Breast epithelium (tissue), 4 donors: ENCODE measurements around the gene OR2F1. TPM values are rescaled to one million over a fixed set of nuclear protein-coding genes. Genes with fewer than 3 reads are reported as not detected.

Experiments
- DNase-seq, 2 donors: peaks; one replicate each; pipeline ENCODE4 v3.0.0-alpha.2; 2019; ENCODE audit warnings: low spot score in 2 of 2
- H3K27ac ChIP-seq, 2 donors: fragments of 200-600 bp; sonication (generic) in 1 of 2; one replicate each; pipeline ENCODE4 v1.5.1; 2016 to 2019; ENCODE audit warnings: mild to moderate bottlenecking in 1 of 2
- H3K27me3 ChIP-seq, 2 donors: fragments of 200-600 bp; sonication (generic) in 1 of 2; one replicate each; pipeline versions ENCODE4 v1.5.1 to v1.6.0; 2017 to 2019; ENCODE audit warnings: control low read depth in 1 of 2, mild to moderate bottlenecking in 1 of 2
- H3K36me3 ChIP-seq: fragments of 200-600 bp; one replicate; pipeline ENCODE4 v1.5.1; 2019
- H3K4me1 ChIP-seq, 2 donors: fragments of 200-600 bp; sonication (generic); one replicate each; pipeline ENCODE4 v1.5.1; 2016 to 2019; ENCODE audit warnings: control low read depth in 1 of 2
- H3K4me3 ChIP-seq, 3 donors: fragments of 200-600 bp; sonication (generic); 1 replicate in 2 of 3; 2 replicates in 1 of 3; pipeline ENCODE4 v1.5.1; 2016 to 2019; ENCODE audit warnings: mild to moderate bottlenecking in 3 of 3, moderate library complexity in 2 of 3
- H3K9me3 ChIP-seq, 2 donors: fragments of 200-600 bp; sonication (generic) in 1 of 2; one replicate each; pipeline ENCODE4 v1.5.1; 2016 to 2019; ENCODE audit warnings: control low read depth in 1 of 2
- CTCF ChIP-seq, 3 donors: fragments of 450-650 bp; IDR thresholded peaks; one replicate each; pipeline ENCODE4 v1.5.1; 2016 to 2017; ENCODE audit warnings: antibody characterized with exemption in 3 of 3, mild to moderate bottlenecking in 3 of 3, moderate library complexity in 3 of 3
- POLR2A ChIP-seq: fragments of 450-650 bp; IDR thresholded peaks from one replicate; pipeline ENCODE4 v1.6.1; 2016; ENCODE audit warnings: antibody characterized with exemption, mild to moderate bottlenecking, moderate library complexity
- POLR2AphosphoS5 ChIP-seq, 3 donors: sonication (generic); formaldehyde crosslinking; IDR thresholded peaks; one replicate each; pipeline ENCODE4 v1.6.1; 2017; ENCODE audit warnings: antibody characterized with exemption in 3 of 3
- intact Hi-C: fragments of 100-400 bp; cut with DNase I; formaldehyde crosslinking; loops from one replicate; pipeline ENCODE4 v1.15.1; 2023; ENCODE audit warnings: low total_unique reads
- total RNA-seq, 3 donors: library from RNA; depleted of rRNA; stranded (reverse); fragments of >200 nt; gene quantifications; one replicate each; pipeline ENCODE4 v1.1.0, GENCODE V29; 2016

The OR2F1 gene
- total RNA-seq, 3 donors from 2014 or later = 0.15 TPM; not detected in 2

- intact Hi-C loops = no loop called here
- H3K27ac ChIP-seq = no peak overlapping the region
These were observed 46.5 kb upstream of the OR2F1 start for GRCh38 chr7:143908120-143908519.

GRCh38 chr7:143909863-143910262 lies 44.8 kb upstream of the OR2F1 start:
- TF ChIP-seq POLR2AphosphoS5 (IDR thresholded peaks at IDR 0.05) (no peak), POLR2A (no peak), CTCF (IDR thresholded peaks at IDR 0.05) (no peak)
- Histone ChIP-seq H3K4me3 (no peak overlapping the region), H3K4me1 (no peaks in the 10 kb centered on the region), H3K36me3 (no peaks in the 10 kb centered on the region), H3K27ac (no peak overlapping the region), H3K27me3 (no peaks in the 10 kb centered on the region), H3K9me3 (no peaks in the 10 kb centered on the region)
- no peak for DNase-seq
- intact Hi-C loops = no loop called here

More at GRCh38 chr7:143908120-143908519, 46.5 kb upstream of the OR2F1 start:
- DNase-seq = no peak
- H3K27me3 ChIP-seq = no peaks in the 10 kb centered on the region
- H3K36me3 ChIP-seq = no peaks in the 10 kb centered on the region
- H3K4me1 ChIP-seq = no peaks in the 10 kb centered on the region
- no peaks in the 10 kb centered on the region for H3K9me3 ChIP-seq
- H3K4me3 ChIP-seq = no peak overlapping the region
- TF ChIP-seq POLR2AphosphoS5 (IDR thresholded peaks at IDR 0.05) = no peak
- no peak for TF ChIP-seq POLR2A
- TF ChIP-seq CTCF (IDR thresholded peaks at IDR 0.05) = no peak

- no peaks in the 10 kb centered on the region for H3K27me3 ChIP-seq
- no peak overlapping the region for H3K4me3 ChIP-seq
- no peaks in the 10 kb centered on the region for H3K9me3 ChIP-seq
- no peak overlapping the region for H3K27ac ChIP-seq
- DNase-seq = no peak
- H3K36me3 ChIP-seq = no peaks in the 10 kb centered on the region
- intact Hi-C loops = no loop called here
- H3K4me1 ChIP-seq = no peaks in the 10 kb centered on the region
- TF ChIP-seq POLR2A (no peak), CTCF (IDR thresholded peaks at IDR 0.05) (no peak), POLR2AphosphoS5 (IDR thresholded peaks at IDR 0.05) (no peak)
These were observed 44.0 kb upstream of the OR2F1 start for GRCh38 chr7:143910473-143911248.

- TF ChIP-seq CTCF (IDR thresholded peaks at IDR 0.05) (no peak), POLR2AphosphoS5 (IDR thresholded peaks at IDR 0.05) (no peak), POLR2A (no peak)
- intact Hi-C loops = no loop called here
- H3K4me3 ChIP-seq = no peak overlapping the region
- H3K4me1 ChIP-seq = no peaks in the 10 kb centered on the region
- no peaks in the 10 kb centered on the region for H3K27me3 ChIP-seq
- no peaks in the 10 kb centered on the region for H3K9me3 ChIP-seq
- DNase-seq = no peak
- no peaks in the 10 kb centered on the region for H3K36me3 ChIP-seq
- no peak overlapping the region for H3K27ac ChIP-seq
These were observed 40.6 kb upstream of the OR2F1 start for GRCh38 chr7:143913945-143914615.
